Fibroblast of the conjunctiva (primary cell): ENCODE data around the gene TMEM87B.
"Not testable (repeated sequence)": the region's sequence is repeated elsewhere in the genome, so short reads cannot be mapped to it uniquely, and the experiment has no call there.

Experiments
- DNase-seq: peaks from one replicate; pipeline ENCODE4 v3.0.0-alpha.2; 2010; ENCODE audit warnings: low read depth

TMEM87B gene

DNA sequence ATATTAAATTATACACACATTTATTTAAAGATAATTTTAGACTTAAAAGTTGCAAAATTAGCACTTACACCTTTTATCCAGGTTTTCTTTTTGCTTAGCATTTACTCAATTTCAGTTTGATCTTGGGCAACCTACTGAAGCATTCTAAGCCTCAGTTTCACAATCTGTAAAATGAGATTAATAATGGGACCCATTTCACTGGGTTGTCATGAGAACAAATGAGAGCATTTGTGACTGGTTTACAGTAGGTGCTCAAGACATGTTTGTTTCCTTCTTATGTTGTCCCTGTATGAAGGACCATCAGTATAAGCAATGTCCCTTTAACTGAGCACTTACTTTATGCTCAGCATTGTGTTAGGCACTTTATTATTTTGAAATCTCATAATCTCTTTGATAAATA lies 78.3 kb downstream of the TMEM87B start:
- DNase-seq: no peak

DNA sequence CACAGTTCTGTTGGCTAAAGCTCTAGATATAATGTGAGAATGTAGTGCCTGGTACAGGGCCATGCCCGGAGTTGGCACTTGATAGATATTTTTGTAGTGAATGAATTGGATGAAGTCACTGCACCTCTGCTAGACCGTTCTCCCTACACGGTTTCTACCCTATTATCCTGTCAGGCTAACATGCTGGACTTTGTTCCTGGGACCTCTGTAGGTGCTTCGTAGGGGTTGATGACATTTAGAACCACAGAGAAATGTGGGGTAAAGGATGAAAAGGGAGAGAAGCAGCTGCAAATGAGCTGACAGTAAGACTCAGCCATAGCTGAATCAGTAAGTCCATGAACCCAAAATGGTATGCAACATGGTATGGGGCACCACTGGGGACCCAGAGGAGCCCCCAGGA lies 79.1 kb downstream of the TMEM87B start:
- DNase-seq: no peak

DNA sequence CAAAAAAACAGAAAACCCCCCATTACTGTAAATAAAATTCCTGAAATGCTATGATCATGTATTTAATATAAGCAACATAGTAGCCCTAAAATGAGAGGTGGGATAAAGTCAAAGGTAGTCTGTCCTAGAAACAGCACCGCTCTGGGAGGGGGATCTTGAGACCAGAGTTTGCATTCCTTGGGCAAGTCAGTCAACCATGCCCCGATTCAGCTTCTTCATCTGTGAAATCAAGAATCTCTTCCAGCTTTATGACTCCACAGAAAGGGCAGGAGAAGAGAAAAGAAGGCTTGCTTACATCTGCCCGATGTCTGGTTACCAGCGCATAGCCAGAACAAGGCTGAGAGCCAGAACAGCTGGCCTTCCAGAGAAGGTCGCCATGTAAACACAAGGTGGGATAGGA lies 81.0 kb downstream of the TMEM87B start:
- DNase-seq: no peak

DNA sequence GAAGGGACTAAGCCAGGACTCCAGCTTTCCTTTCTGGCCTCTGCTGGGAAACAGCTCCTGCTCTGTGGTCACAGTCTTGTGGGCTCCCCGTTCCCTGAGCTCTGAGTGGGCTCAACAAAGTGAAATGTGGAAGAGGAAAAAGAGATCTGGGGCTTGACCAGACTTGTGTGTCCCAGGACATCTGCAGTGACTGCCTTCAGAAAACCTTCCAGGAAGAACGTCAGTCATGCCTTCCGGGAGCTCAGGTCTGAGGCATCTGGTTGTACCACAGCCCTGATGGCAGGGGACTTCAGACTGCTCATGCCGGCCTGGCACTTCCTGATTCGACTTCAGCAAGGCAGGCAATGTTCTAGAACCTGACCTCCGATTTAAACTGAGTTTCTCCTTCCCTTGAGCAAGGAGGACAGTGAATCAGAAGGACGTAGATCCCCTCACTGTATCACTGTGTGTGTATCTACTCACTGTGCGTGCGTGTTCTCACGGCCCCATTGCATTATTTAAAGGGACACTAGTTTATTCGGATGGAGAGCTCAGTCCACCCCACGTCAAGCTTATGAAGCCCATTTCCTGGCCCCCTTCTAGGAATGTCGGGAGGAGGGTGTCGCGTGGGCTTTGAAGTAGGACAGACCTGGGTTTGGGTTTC lies 82.6 kb downstream of the TMEM87B start:
- no peak for DNase-seq

- DNase-seq: no peak
Measured at GRCh38 chr2:112138159-112139032, 83.3 kb downstream of the TMEM87B start, which contains the start of gene FBLN7. Gene FBLN7, plus strand, starts transcription at chr2:112138385. Its CDS starts 271 bp downstream, at chr2:112138656.

DNA sequence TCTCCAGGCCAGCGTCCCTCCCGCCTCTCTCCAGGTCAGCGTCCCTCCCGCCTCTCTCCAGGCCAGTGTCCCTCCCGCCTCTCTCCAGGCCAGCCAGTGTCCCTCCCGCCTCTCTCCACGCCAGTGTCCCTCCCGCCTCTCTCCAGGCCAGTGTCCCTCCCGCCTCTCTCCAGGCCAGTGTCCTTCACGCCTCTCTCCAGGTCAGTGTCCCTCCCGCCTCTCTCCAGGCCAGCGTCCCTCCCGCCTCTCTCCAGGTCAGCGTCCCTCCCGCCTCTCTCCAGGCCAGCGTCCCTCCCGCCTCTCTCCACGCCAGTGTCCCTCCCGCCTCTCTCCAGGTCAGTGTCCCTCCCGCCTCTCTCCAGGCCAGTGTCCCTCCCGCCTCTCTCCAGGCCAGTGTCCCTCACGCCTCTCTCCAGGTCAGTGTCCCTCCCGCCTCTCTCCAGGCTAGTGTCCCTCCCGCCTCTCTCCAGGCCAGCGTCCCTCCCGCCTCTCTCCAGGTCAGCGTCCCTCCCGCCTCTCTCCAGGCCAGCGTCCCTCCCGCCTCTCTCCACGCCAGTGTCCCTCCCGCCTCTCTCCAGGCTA lies 84.1 kb downstream of the TMEM87B start:
- not testable (repeated sequence) for DNase-seq

- DNase-seq: not testable (repeated sequence)
Measured at GRCh38 chr2:112139661-112140204, 84.7 kb downstream of the TMEM87B start.

- DNase-seq: no peak
Measured at GRCh38 chr2:112140205-112140802, 85.2 kb downstream of the TMEM87B start.

GRCh38 chr2:112140899-112141625 lies 86.0 kb downstream of the TMEM87B start:
- DNase-seq: no peak

GRCh38 chr2:112141626-112142007 lies 86.5 kb downstream of the TMEM87B start:
- DNase-seq: no peak

DNA sequence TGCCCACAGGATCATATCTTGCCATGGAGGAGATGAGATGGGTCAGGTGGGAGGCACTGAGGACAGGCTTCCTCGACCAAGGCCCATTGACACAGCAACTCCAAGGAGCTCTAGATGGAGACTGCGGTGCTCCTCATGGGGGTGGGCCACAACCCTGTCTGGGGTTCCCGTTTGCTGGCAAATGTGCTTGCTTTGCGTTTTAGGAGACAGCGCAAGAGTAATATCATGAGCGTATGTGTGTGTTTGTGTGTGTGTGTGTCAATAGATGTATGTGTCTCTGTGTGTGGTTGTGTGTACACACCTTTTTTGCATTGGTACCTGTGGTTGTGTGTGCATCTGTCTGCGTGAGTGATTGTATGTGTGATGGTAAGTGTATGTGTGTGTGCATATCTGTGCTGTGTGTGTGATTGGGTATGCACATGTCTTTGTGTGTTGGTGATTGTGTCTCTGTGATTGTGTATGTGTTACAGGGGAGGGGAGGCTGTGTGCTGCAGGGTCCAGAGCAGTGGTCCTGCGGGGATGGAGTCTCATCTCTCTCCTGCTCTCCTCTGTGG lies 87.5 kb downstream of the TMEM87B start:
- no peak for DNase-seq

DNA sequence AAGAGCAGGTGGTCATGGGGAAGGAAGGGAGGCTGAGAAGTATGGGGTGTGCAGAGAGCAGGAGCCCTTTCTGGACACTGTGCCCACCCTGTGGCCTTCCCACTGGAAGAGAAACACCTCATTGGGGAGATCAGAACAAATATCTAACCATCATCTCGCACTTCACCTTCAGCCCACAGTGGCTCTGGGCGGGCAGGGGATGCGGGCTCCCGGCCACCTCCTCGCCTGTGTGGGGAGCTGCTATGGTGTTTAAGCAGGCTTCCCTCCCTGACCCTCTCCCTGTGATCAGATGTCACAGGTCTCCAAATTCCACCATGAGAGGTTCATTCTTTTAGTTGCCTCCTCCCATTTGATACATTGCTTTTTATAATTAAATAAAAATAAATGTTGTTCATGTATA lies 88.1 kb downstream of the TMEM87B start:
- DNase-seq: no peak

- DNase-seq: no peak
Measured at GRCh38 chr2:112144966-112145365, 89.9 kb downstream of the TMEM87B start.

DNA sequence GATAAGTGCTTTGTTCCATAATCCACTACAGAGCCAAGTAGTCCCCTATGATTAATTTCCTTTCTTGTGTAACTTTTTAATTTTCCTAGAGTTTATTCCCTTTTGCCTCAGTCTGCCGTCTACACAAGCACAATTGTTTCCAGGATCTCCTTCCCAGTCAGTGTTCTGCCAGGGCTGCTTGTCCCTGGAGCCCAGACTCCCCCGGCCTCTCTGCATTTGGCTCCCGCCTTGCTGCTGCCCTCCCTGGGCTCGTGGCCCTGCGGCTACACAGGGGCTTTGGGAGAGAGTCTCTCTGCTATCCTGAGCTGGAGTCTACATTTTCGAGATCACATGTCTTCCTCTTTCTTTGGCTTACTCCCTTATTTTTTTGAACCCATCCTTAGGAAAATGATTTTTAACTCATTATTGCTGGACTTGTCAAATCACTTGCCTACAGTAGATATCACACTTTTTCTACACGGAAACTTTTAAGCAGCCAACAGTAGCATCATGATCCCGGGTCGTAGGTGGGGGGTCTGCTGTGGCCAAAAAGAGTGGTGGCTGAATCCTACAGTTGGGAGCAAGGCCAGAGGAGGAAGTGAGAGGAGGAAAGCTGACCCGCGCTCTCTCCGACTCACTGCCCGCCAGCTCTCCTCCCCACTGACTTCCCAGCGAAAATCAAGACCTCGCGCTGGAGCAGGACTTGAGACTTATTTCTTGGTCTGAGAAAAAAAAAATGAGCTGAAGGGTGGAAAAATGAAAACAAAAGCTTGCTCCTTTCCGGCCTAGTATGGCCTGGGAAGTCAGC lies 92.5 kb downstream of the TMEM87B start:
- DNase-seq: no peak

DNA sequence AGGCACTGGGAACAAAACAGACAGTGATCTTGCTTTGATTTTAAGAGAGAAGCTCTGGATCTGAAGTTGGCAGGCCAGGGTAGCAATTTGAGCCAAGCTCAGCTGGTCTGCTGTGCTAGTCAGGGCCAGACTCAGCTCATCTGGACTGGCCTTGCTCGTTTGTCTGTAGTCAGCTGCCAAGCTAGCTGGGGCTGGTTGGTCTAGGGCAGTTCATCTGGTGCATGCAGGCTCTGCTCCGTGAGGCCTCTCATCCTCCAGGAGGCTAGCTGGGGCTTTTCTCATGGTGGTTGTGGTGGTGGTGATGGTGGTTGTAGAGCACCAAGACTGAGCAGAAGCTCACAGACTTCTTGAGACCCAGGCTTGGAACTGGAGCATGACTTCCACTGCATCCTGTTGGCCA lies 93.4 kb downstream of the TMEM87B start:
- no peak for DNase-seq

DNA sequence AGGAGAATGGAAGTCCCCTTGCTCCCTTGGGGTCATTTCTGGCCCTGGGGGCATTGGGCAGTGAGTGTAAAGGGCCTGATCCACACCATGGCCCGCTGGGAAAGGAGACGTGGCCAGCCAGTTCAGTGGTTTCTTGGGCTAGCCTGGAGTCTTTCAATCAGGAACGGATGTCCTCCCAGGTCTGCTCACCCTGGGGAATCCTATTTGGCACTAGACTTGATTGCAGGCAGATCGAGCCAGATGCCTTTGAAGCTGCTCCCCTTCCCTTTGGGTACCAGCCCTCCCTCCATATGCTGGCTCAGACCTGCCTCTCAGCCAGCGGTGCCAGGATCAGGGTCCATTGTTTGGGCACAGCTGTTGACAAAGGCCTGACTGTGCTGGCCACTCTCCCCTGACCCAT lies 94.1 kb downstream of the TMEM87B start:
- DNase-seq: no peak

- DNase-seq: no peak
Measured at GRCh38 chr2:112149866-112150435, 94.9 kb downstream of the TMEM87B start.

GRCh38 chr2:112150447-112150846 lies 95.4 kb downstream of the TMEM87B start:
- peak; percentile 8 for DNase-seq

DNA sequence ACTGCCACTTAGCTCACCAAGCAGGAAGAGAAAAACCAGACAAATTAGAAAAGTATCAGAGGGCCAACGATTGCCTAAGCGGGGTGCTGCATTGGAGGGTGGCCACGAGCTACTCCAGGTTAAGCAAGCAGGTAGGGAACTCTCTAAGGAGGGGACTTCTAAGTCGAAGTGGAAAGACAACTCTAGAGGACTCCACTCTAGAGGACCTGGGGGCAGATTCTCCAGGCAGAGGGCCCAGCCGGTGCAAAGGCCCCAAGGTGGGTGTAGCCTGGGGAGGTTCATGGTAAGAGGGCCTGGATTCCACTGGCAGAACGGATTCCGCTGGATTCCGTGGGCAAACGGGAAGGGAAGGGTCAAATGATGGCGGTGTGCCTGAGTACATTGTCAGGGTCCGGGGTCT lies 95.8 kb downstream of the TMEM87B start:
- no peak for DNase-seq

DNA sequence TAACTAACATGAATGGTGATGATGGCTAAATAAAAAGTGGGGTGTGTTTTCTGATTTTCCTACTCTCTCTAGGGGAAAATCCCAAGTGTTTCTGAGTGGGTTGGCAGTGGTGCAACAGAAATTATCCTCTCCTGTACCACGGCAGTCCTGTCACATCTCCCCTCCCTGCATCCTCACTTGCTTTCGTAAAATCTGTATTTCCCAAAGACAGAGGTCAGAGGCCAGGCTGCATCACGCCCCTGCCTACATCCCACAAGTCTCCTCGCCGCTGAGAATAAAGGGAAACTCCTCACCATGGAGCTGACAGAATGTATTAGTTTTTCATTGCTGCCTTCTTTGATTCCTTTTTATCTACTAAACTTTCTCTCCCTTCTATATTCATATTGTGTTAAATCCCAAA lies 96.2 kb downstream of the TMEM87B start:
- no peak for DNase-seq
